Skin epidermis (tissue), 12 donors: ENCODE data around the gene OR6N2.

Experiments used
- H3K27ac ChIP-seq, 21 experiments: fragments of 200-600 bp; sonication (generic) in 11 of 21; one replicate each; pipeline ENCODE4 v1.5.0; 2020; ENCODE audit warnings: mild to moderate bottlenecking in 3 of 21, inconsistent platforms in 2 of 21, moderate library complexity in 2 of 21
- H3K4me3 ChIP-seq, 7 experiments: fragments of 200-600 bp; sonication (generic) in 2 of 7; one replicate each; pipeline ENCODE4 v1.5.0; 2020; ENCODE audit warnings: inconsistent platforms in 2 of 7, mild to moderate bottlenecking in 2 of 7, moderate library complexity in 1 of 7

Gene OR6N2

GRCh38 chr1:158771950-158772866 lies 8.8 kb downstream of the OR6N2 start, which contains the start of gene OR6N1:
Gene OR6N1 (minus strand): TSS chr1:158772195. CDS start chr1:158766682, 5,513 bp downstream.
- H3K27ac ChIP-seq, result no peak within 1 kb of the TSS

DNA sequence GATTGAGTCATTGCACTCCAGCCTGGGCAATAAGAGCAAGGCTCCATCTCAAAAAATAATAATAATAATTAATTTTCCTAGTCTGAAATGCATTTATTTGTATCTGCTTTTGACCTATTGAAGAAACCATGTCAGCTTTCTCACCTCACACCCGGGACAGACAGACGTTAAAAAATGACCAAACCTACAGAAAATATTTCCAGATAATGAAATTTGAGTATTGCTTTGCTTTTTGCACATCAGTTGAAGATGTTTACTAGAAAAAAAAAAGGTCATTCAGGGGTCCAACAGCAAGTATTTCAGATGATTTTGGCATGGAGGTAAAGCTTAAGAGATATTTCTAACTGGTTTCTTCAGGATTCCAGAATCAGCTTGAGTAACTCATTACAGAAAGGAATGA lies 26.6 kb downstream of the OR6N2 start, which contains the start of gene OR6K6:
TSS of gene OR6K6 (plus strand) at position 301 of the 400 bp plus-strand sequence. CDS start 168 bp downstream, outside the sequence.
- no peak within 1 kb of the TSS for H3K27ac ChIP-seq
- H3K4me3 ChIP-seq, result no peak within 1 kb of the TSS

More at GRCh38 chr1:158771950-158772866, 8.8 kb downstream of the OR6N2 start, which contains the start of gene OR6N1:
- no peak within 1 kb of the TSS for H3K4me3 ChIP-seq

DNA sequence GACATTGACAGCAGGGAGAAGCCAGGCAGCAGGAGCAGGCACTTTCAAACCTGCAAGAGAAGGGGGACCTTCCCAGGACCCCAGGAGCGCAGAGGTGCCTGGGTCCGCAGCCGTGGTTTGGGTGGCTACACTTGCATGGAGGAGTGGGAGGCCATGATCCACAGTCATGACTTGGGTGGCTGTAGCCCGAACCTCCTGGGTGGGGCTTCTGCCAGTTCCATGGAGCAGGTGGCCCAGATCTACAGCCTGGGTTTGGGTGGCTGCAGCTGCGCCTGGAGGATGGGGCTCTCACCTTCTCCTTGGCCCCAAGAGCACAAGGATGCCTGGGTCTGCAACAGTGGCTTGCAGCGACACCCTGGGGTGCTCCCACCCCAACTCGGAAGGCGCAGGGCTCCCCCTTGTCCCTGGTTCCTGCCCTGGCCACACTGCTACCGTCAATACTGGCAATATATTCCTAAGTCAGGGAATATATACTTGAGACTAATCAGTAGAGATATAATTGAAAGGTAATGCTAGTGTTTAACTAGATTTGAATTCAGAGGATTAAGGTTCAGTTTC lies 28.8 kb downstream of the OR6N2 start:
- Histone ChIP-seq H3K4me3 (no peak overlapping the region), H3K27ac (no peak overlapping the region)

DNA sequence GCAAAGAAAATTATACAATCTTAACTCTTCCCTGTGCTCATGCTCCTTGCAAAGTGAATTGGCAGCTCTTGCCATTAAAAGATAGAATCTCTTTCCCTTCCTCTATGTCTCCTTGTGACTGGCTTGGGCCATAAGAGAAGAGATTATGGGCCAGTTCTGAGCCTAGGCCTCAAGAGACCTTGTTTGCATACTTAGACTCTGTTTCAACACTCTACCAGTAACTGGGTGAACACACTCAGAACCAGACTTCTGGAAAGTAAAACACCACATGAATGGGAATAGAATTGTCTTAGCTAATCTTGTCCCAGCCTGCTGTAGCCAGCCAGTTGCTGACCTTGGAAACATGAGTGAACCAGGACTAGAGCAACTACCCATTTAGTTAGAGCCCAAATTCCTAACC lies 45.2 kb downstream of the OR6N2 start:
- Histone ChIP-seq H3K4me3 (no peak overlapping the region), H3K27ac (no peak overlapping the region)

DNA sequence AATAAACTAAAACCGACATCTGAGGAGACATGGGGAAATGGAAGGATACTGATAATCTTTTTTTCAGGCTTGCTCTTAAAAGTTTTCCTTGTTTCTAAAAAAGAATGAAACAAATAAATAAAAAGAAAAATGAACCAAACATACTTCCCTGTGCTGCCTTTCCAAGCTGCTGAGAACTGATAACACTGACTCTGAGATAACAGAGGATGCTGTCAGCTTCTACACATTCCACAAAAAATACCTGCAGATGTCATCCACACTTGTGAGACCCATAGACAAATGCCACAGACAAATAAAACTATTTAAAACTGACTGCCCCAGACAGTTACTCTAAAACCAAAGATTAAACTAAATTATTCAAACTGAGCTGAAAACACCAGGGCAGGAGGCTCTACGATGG lies 48.5 kb downstream of the OR6N2 start:
- no peak overlapping the region for H3K27ac ChIP-seq
- H3K4me3 ChIP-seq, result no peak overlapping the region

GRCh38 chr1:158731707-158732106 lies 49.3 kb downstream of the OR6N2 start:
- no peak overlapping the region for H3K27ac ChIP-seq
- no peak overlapping the region for H3K4me3 ChIP-seq

DNA sequence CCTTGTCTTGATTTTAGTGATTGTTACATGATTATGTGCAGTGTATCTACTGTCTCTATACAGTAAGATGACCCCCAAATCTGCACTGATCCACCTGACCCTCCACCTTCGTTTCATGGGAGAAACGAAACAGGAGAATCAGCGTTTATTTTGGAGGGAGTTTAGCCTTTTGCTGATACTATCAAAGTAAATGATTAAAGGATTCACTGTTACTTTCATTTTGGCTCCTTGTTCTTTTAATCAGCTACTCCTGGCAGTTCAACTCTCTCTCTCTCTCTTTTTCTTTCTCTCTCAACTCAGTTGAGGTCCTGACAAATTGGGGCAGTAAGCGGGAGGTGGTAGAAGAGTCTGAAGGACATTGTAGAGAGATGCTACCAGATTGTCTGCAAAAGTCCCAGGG lies 50.6 kb downstream of the OR6N2 start:
- Histone ChIP-seq H3K4me3 (no peak overlapping the region), H3K27ac (no peak overlapping the region)

DNA sequence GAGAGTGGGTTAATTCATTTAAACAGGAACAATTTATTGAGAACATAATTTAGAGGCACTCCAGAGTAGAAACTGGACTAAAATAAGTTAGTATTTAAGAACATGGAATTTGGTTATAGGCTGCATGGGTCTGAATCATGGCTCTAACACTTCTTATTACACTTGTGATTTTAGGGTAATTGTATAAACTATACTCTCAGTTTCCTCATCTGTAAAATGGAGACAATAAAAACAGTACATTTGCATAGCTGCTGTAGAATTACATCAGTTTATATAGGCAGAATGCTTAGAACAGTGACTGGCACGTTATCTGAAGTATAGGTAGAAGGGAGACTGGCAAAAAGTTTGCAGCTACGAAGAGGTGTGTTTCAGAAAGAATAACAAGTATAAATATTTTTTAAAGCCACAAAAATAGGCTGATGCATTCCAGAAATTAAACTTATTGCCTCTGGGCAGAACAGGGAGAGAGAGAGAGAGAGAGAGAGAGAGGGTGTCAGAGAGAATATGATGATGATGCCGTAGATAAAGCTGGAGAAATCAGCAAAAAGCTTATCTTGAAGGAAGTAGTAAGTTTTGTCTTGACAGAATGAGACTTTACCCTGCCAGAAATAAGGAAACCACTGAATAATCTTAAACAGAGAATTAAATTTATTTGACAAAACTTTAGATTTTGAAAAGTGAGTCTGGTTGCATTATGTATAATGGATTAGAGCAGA lies 52.3 kb downstream of the OR6N2 start:
- no peak overlapping the region for H3K27ac ChIP-seq
- H3K4me3 ChIP-seq, result no peak overlapping the region

GRCh38 chr1:158724442-158724841 lies 56.6 kb downstream of the OR6N2 start:
- no peak overlapping the region for H3K27ac ChIP-seq

More at GRCh38 chr1:158724442-158724841, 56.6 kb downstream of the OR6N2 start:
- H3K4me3 ChIP-seq, result no peak overlapping the region
